Measurements from ENCODE around the gene NDRG2. TPM values are rescaled to one million over a fixed set of nuclear protein-coding genes. Genes with fewer than 3 reads are reported as not detected.

The NDRG2 gene
- total RNA-seq = 100 to 1,000 TPM; 355 to 703 (median 417) TPM
- polyA plus RNA-seq = 100 to 1,000 TPM; 579 to 585 TPM
- long read RNA-seq, donor 1, transcript NDRG2-202 (17 exons, 2,122 nt) = minor isoform, 196 of 2,817 reads
- long read RNA-seq, donor 1, transcript NDRG2-227 (15 exons, 1,980 nt) = major isoform, 427 of 2,817 reads
- long read RNA-seq, donor 1, transcript NDRG2-204 (15 exons, 2,047 nt) = minor isoform, 407 of 2,817 reads
- long read RNA-seq, donor 1, transcript NDRG2-211 (16 exons, 2,054 nt) = minor isoform, 284 of 2,817 reads
- long read RNA-seq, donor 1, partial matches to known transcripts = 307 of 2,817 reads
- long read RNA-seq, donor 1, other reads (novel, unspliced or antisense) = 534 of 2,817 reads
- long read RNA-seq, donor 2, partial matches to known transcripts = 0 of 6 reads
- long read RNA-seq, donor 2, other reads (novel, unspliced or antisense) = 0 of 6 reads
- long read RNA-seq, donor 3, transcript NDRG2-204 (15 exons, 2,047 nt) = minor isoform, 50 of 661 reads
- long read RNA-seq, donor 3, transcript NDRG2-209 (17 exons, 2,079 nt) = minor isoform, 48 of 661 reads
- long read RNA-seq, donor 3, transcript NDRG2-208 (16 exons, 2,022 nt) = minor isoform, 41 of 661 reads
- long read RNA-seq, donor 3, transcript NDRG2-227 (15 exons, 1,980 nt) = major isoform, 119 of 661 reads
- long read RNA-seq, donor 3, partial matches to known transcripts = 105 of 661 reads
- long read RNA-seq, donor 3, other reads (novel, unspliced or antisense) = 189 of 661 reads

- TF ChIP-seq POLR2A (IDR thresholded peaks at IDR 0.05) = no peak
- peak; percentile 86 to 93 (median 88) for DNase-seq
Observed at GRCh38 chr14:21024585-21025370, at the start of gene NDRG2. Gene NDRG2 (minus strand): TSS chr14:21025061. CDS start chr14:21023315, 1,746 bp downstream.

GRCh38 chr14:21073921-21074320, 49.1 kb upstream of the NDRG2 start:
- no peaks in the 10 kb centered on the region for H3K36me3 ChIP-seq
- DNase-seq = no peak
- no peak overlapping the region for H3K27ac ChIP-seq
- TF ChIP-seq EP300 (IDR thresholded peaks at IDR 0.05) (no peak), CTCF (IDR thresholded peaks at IDR 0.05) (no peak), POLR2A (IDR thresholded peaks at IDR 0.05) (no peak)
- no peak overlapping the region for H3K4me3 ChIP-seq
- 83 to 84% (median 84%) methylated on average over 7 to 9 of the region's 9 CpGs for WGBS, 3 donors
- H3K4me1 ChIP-seq (ENCODE audit: insufficient read depth) = peaks cover 1% of the 10 kb centered on the region
- no peaks in the 10 kb centered on the region for H3K27me3 ChIP-seq
- no peaks in the 10 kb centered on the region for H3K9me3 ChIP-seq
- intact Hi-C loops (cut with DNase I) = no loop called here

More at GRCh38 chr14:21024585-21025370, at the start of gene NDRG2:
- no peaks in the 10 kb centered on the region for H3K36me3 ChIP-seq
- no peaks in the 10 kb centered on the region for H3K27me3 ChIP-seq
- H3K4me3 ChIP-seq = peak within 1 kb of the TSS; percentile 93
- no peaks in the 10 kb centered on the region for H3K9me3 ChIP-seq
- peak within 1 kb of the TSS; percentile 90 to 97 for H3K27ac ChIP-seq
- H3K4me1 ChIP-seq (ENCODE audit: insufficient read depth) = peaks cover 9% of the 10 kb centered on the region
- intact Hi-C loops (cut with DNase I) = loop anchor here in 3 of 4 donors (5.0 to 10.0 kb wide), 3 partner anchors 50 to 340 kb away; partner anchors contain the start of genes ANG (in 1 of the 3) and RNASE4 (in 1 of the 3)
- WGBS, 3 donors = 0 to 1% (median 1%) methylated on average over 58 to 72 of the region's 72 CpGs

GRCh38 chr14:21072781-21073339, 48.0 kb upstream of the NDRG2 start:
- Histone ChIP-seq H3K36me3 (no peaks in the 10 kb centered on the region), H3K9me3 (no peaks in the 10 kb centered on the region), H3K27ac (peak overlapping the region; percentile 94 to 95), H3K27me3 (no peaks in the 10 kb centered on the region), H3K4me3 (no peak overlapping the region), H3K4me1 (ENCODE audit: insufficient read depth) (peaks cover 1% of the 10 kb centered on the region)
- intact Hi-C loops (cut with DNase I) = no loop called here
- WGBS, 3 donors = 82 to 88% (median 86%) methylated on average over 9 of the region's 9 CpGs
- peak in 1 of 5 donors; percentile 31 for DNase-seq
- no peak for TF ChIP-seq CTCF (IDR thresholded peaks at IDR 0.05)
- TF ChIP-seq EP300 (IDR thresholded peaks at IDR 0.05) = no peak
- TF ChIP-seq POLR2A (IDR thresholded peaks at IDR 0.05) = no peak

- Histone ChIP-seq H3K4me3 (peak overlapping the region; percentile 91), H3K9me3 (no peaks in the 10 kb centered on the region), H3K27me3 (no peaks in the 10 kb centered on the region), H3K4me1 (ENCODE audit: insufficient read depth) (peaks cover 1% of the 10 kb centered on the region), H3K27ac (peak overlapping the region; percentile 94 to 95), H3K36me3 (no peaks in the 10 kb centered on the region)
- WGBS, 3 donors = 6 to 19% (median 10%) methylated on average over 4 of the region's 4 CpGs
- TF ChIP-seq POLR2A (IDR thresholded peaks at IDR 0.05) (no peak), CTCF (IDR thresholded peaks at IDR 0.05) (no peak), EP300 (IDR thresholded peaks at IDR 0.05) (no peak)
- intact Hi-C loops (cut with DNase I) = no loop called here
- DNase-seq = peak in 1 of 5 donors; percentile 37
Observed at GRCh38 chr14:21072031-21072473, 47.2 kb upstream of the NDRG2 start.

Data from ovary (tissue), 10 donors.